Suprapubic skin (tissue), 4 donors: ENCODE data around the gene CCNA2.

Source experiments
- EP300 ChIP-seq: sonication (generic); formaldehyde crosslinking; IDR thresholded peaks from one replicate; pipeline ENCODE4 v1.6.1; 2017; ENCODE audit warnings: antibody characterized with exemption
- POLR2AphosphoS5 ChIP-seq, 3 donors: sonication (generic); formaldehyde crosslinking; IDR thresholded peaks; one replicate each; pipeline ENCODE4 v1.6.1; 2017; ENCODE audit warnings: antibody characterized with exemption in 3 of 3
- TF ChIP-seq, protein P1 (sequence below), 2 donors: fragments of 200-600 bp in 1 of 2; fragments of 450-650 bp in 1 of 2; sonication (generic) in 1 of 2; IDR thresholded peaks; one replicate each; pipeline ENCODE4 v1.5.1; 2016 to 2019; ENCODE audit warnings: antibody characterized with exemption in 2 of 2, mild to moderate bottlenecking in 1 of 2, moderate library complexity in 1 of 2

DNA sequence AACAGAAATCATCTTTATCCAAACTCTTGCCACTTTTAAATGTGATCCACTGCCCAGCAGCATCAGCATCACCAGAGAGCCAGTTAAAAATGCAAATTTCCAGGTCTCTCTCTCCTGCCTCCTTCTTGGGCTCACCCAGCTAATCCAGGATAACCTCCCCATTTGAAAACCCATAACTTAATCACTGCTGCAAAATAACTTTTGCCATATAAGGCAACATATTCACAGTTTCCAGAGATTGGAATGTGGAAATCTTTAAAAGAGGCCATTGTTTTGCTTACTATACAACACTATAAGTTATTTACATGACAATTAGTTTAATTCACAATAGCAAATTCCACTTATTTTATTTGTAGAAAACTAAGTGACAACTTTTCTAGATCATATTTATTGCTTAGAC, 27.4 kb downstream of the CCNA2 start:
- no peak for TF ChIP-seq EP300
- TF ChIP-seq, protein P1, sequence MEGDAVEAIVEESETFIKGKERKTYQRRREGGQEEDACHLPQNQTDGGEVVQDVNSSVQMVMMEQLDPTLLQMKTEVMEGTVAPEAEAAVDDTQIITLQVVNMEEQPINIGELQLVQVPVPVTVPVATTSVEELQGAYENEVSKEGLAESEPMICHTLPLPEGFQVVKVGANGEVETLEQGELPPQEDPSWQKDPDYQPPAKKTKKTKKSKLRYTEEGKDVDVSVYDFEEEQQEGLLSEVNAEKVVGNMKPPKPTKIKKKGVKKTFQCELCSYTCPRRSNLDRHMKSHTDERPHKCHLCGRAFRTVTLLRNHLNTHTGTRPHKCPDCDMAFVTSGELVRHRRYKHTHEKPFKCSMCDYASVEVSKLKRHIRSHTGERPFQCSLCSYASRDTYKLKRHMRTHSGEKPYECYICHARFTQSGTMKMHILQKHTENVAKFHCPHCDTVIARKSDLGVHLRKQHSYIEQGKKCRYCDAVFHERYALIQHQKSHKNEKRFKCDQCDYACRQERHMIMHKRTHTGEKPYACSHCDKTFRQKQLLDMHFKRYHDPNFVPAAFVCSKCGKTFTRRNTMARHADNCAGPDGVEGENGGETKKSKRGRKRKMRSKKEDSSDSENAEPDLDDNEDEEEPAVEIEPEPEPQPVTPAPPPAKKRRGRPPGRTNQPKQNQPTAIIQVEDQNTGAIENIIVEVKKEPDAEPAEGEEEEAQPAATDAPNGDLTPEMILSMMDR (IDR thresholded peaks at IDR 0.05), result no peak
- no peak for TF ChIP-seq POLR2AphosphoS5 (IDR thresholded peaks at IDR 0.05)
